Fibroblast of lung (primary cell): ENCODE results near the gene MAPKAP1.

Experiments
- CTCF ChIP-seq, 2 donors: IDR thresholded peaks in 1 of 2; conservative IDR thresholded peaks in 1 of 2; 1 replicate in 1 of 2; 2 replicates in 1 of 2; pipeline ENCODE4 v1.5.1; 2011 to 2012; ENCODE audit warnings: low read length in 2 of 2, control low read depth in 1 of 2, inconsistent platforms in 1 of 2, low read depth in 1 of 2, mild to moderate bottlenecking in 1 of 2
- EZH2 ChIP-seq: IDR thresholded peaks from 2 replicates; pipeline ENCODE4 v1.5.1; 2012; ENCODE audit warnings: low read length, control low read depth, mild to moderate bottlenecking; ENCODE audit errors: missing control alignments

DNA sequence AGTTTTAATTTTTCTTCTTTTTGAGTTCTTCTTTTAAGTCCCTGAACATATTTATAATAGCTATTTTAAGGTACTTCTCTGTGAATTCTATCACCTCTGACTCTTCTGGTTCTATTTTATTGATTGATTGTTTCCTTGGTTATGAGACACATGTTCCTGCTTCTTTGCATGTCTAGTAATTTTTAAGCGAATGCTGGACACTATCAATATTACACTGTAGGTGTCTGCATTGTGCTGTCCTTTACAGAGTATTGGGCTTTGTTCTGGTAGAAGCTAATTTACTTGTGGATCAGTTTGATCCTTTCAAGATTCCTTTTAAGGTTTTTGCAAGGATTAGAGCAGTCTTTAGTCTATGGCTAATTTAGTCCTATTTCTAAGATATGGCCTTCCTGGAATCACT is 249.7 kb downstream of the MAPKAP1 start:
- no peak for TF ChIP-seq CTCF (conservative IDR thresholded peaks at IDR 0.05 in 1 of 2, IDR thresholded peaks at IDR 0.05 in 1 of 2; ENCODE audit: low read depth in 1 of 2, low read length in 2 of 2)
- no peak for TF ChIP-seq EZH2
